Measurements from ENCODE around the gene DLEC1.

The DLEC1 gene

GRCh38 chr3:38117748-38118420 is 78.9 kb downstream of the DLEC1 start:
- no peak for DNase-seq (ENCODE audit: low read depth)
- in situ Hi-C loops (cut with HindIII; ENCODE audit: low sequenced_read_pairs) = no loop called here
- no peak overlapping the region for H3K4me3 ChIP-seq (ENCODE audit: low read depth, low read length)
- TF ChIP-seq CTCF (IDR thresholded peaks at IDR 0.05; ENCODE audit: low read depth, low read length, missing control alignments) = peak; percentile 81

DNA sequence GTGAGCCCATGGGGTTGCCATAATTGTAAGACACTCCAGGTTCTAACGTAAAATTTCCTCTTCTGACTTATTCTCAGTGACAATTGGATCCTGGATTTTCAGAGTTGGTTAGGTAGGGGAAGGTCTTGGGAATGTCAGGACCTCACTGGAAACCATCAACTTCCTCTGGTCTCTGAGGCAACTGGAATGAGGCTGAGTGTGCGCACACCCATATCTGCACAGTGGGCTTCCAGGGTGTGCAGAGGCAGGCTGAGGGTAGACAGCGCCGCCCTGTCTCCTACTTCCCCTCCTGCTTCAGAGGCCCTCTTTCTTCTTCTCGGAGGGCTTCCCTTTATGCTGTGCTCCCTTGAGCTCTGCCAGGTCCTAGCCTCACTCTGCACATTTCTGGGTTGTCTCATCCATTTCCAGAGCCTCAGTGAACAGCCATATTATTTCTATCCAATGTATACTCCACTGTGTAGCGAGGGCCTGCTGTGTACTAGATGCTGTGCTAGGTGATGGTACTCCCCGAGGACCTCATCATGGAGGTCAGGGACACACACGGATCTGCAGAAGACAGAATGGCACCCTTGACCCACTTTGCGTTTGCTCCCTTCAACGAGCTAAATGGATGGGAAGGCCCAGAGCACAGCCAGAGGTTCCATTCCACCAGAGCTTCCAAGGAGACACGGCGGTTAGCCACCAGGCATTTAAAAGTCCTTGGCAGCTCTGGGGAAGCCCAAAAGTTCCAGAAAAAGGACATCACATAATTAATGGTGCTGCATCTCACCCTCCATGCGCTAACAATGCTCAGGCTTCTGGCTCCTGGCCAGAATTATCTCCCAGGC is 79.6 kb downstream of the DLEC1 start:
- no peak for DNase-seq (ENCODE audit: low read depth)
- no peak for TF ChIP-seq CTCF (IDR thresholded peaks at IDR 0.05; ENCODE audit: low read depth, low read length, missing control alignments)
- in situ Hi-C loops (cut with HindIII; ENCODE audit: low sequenced_read_pairs) = no loop called here
- no peak overlapping the region for H3K4me3 ChIP-seq (ENCODE audit: low read depth, low read length)

DNA sequence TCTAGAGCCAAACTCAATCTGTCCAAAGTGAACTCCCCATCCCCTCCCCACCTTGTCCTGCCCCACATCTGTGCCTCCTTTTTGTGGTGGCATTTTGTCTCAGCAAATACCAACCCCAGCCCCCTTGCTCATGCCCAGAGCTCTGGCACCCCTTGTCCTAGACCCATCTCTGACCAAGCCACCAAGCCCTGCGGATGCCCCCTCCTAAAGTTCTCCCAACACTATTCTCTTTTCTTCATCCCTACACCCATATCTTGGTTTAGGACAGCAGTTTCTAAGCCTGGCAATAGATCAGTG is 80.2 kb downstream of the DLEC1 start:
- DNase-seq (ENCODE audit: low read depth) = no peak
- in situ Hi-C loops (cut with HindIII; ENCODE audit: low sequenced_read_pairs) = no loop called here
- no peak overlapping the region for H3K4me3 ChIP-seq (ENCODE audit: low read depth, low read length)
- no peak for TF ChIP-seq CTCF (IDR thresholded peaks at IDR 0.05; ENCODE audit: low read depth, low read length, missing control alignments)

GRCh38 chr3:38119821-38120692 is 81.0 kb downstream of the DLEC1 start:
- in situ Hi-C loops (cut with HindIII; ENCODE audit: low sequenced_read_pairs) = no loop called here
- H3K4me3 ChIP-seq (ENCODE audit: low read depth, low read length) = no peak overlapping the region
- no peak for DNase-seq (ENCODE audit: low read depth)
- TF ChIP-seq CTCF (IDR thresholded peaks at IDR 0.05; ENCODE audit: low read depth, low read length, missing control alignments) = no peak

GRCh38 chr3:38120693-38121450 is 81.9 kb downstream of the DLEC1 start:
- in situ Hi-C loops (cut with HindIII; ENCODE audit: low sequenced_read_pairs) = no loop called here
- no peak for DNase-seq (ENCODE audit: low read depth)
- TF ChIP-seq CTCF (IDR thresholded peaks at IDR 0.05; ENCODE audit: low read depth, low read length, missing control alignments) = no peak
- H3K4me3 ChIP-seq (ENCODE audit: low read depth, low read length) = no peak overlapping the region

- no peak overlapping the region for H3K4me3 ChIP-seq (ENCODE audit: low read depth, low read length)
- in situ Hi-C loops (cut with HindIII; ENCODE audit: low sequenced_read_pairs) = no loop called here
- no peak for DNase-seq (ENCODE audit: low read depth)
- TF ChIP-seq CTCF (IDR thresholded peaks at IDR 0.05; ENCODE audit: low read depth, low read length, missing control alignments) = no peak
Measured at GRCh38 chr3:38121451-38121831, 82.4 kb downstream of the DLEC1 start.
